Fibroblast of skin of back (primary cell): Measurements from ENCODE around the gene AUTS2.

ENCODE experiments used
- DNase-seq: peaks from one replicate; pipeline ENCODE4 v3.0.0-alpha.2; 2013

AUTS2 gene

GRCh38 chr7:69657331-69657730 is 59.1 kb downstream of the AUTS2 start:
- no peak for DNase-seq

GRCh38 chr7:69657985-69658384 is 59.7 kb downstream of the AUTS2 start:
- DNase-seq, result no peak

GRCh38 chr7:69659983-69660382 is 61.7 kb downstream of the AUTS2 start:
- peak; percentile 68 for DNase-seq

- no peak for DNase-seq
Observed at GRCh38 chr7:69661342-69661741, 63.1 kb downstream of the AUTS2 start.

- no peak for DNase-seq
Observed at GRCh38 chr7:69663911-69664832, 65.9 kb downstream of the AUTS2 start.

- no peak for DNase-seq
Observed at GRCh38 chr7:69665369-69665768, 67.1 kb downstream of the AUTS2 start.

GRCh38 chr7:69668339-69668870 is 70.1 kb downstream of the AUTS2 start:
- no peak for DNase-seq

GRCh38 chr7:69670701-69671100 is 72.4 kb downstream of the AUTS2 start:
- DNase-seq, result peak; percentile 60

- DNase-seq, result no peak
Observed at GRCh38 chr7:69673074-69673473, 74.8 kb downstream of the AUTS2 start.

GRCh38 chr7:69674701-69675182 is 76.5 kb downstream of the AUTS2 start:
- no peak for DNase-seq

GRCh38 chr7:69676247-69676646 is 78.0 kb downstream of the AUTS2 start:
- DNase-seq, result no peak

- no peak for DNase-seq
Observed at GRCh38 chr7:69677054-69677852, 79.0 kb downstream of the AUTS2 start.

GRCh38 chr7:69677881-69678493 is 79.7 kb downstream of the AUTS2 start:
- DNase-seq, result no peak

- no peak for DNase-seq
Observed at GRCh38 chr7:69678494-69679187, 80.4 kb downstream of the AUTS2 start.

GRCh38 chr7:69681181-69681580 is 82.9 kb downstream of the AUTS2 start:
- no peak for DNase-seq

GRCh38 chr7:69682518-69682917 is 84.2 kb downstream of the AUTS2 start:
- DNase-seq, result no peak

- DNase-seq, result no peak
Observed at GRCh38 chr7:69683002-69683401, 84.7 kb downstream of the AUTS2 start.

GRCh38 chr7:69684369-69685292 is 86.4 kb downstream of the AUTS2 start:
- DNase-seq, result no peak

- no peak for DNase-seq
Observed at GRCh38 chr7:69685293-69685631, 87.0 kb downstream of the AUTS2 start.

- DNase-seq, result no peak
Observed at GRCh38 chr7:69686366-69686765, 88.1 kb downstream of the AUTS2 start.
